Left ventricle myocardium inferior (tissue), 1 donor: ENCODE results near the gene SLC5A11. TPM values are rescaled to one million over a fixed set of nuclear protein-coding genes. Genes with fewer than 3 reads are reported as not detected.

Experiments used
- DNase-seq: peaks from one replicate; pipeline ENCODE4 v3.0.0-alpha.2; 2020
- H3K27ac ChIP-seq: fragments of 200-600 bp; replicated peaks from 2 replicates; pipeline ENCODE4 v1.8.0; 2021
- H3K27me3 ChIP-seq: fragments of 200-600 bp; 2 replicates; pipeline ENCODE4 v1.8.0; 2021; ENCODE audit warnings: low read depth
- H3K36me3 ChIP-seq: fragments of 200-600 bp; 2 replicates; pipeline ENCODE4 v1.8.0; 2021
- H3K4me1 ChIP-seq: fragments of 200-600 bp; 2 replicates; pipeline ENCODE4 v1.8.0; 2021
- H3K4me3 ChIP-seq: fragments of 200-600 bp; 2 replicates; pipeline ENCODE4 v1.8.0; 2021; ENCODE audit warnings: mild to moderate bottlenecking, moderate library complexity
- H3K9me3 ChIP-seq: fragments of 200-600 bp; replicated peaks from 2 replicates; pipeline ENCODE4 v1.8.0; 2021
- CTCF ChIP-seq: fragments of 200-600 bp; IDR thresholded peaks from 2 replicates; pipeline ENCODE4 v1.8.0; 2021; ENCODE audit warnings: antibody characterized with exemption, mild to moderate bottlenecking, borderline replicate concordance
- intact Hi-C: fragments of 100-400 bp; cut with micrococcal nuclease; formaldehyde crosslinking; loops from one replicate; pipeline ENCODE4 v1.11.0; 2022
- total RNA-seq: library from RNA; stranded (reverse); fragmentation: NEBNext Ultra II Directional; extraction: Animal tissue kit (Norgen Biotek cat#: 25700); gene quantifications from one replicate; pipeline ENCODE4 v1.2.1, GENCODE V29; 2021
- donor health status: DM: no; HTN: yes; CAD: no; lungs with severe emphysema.

Gene SLC5A11
- total RNA-seq, 1 donor from 2014 or later = 0.14 TPM

GRCh38 chr16:24846548-24847357 is 990 bp downstream of the SLC5A11 start:
- Histone ChIP-seq H3K27ac (no peak overlapping the region), H3K36me3 (no peaks in the 10 kb centered on the region), H3K27me3 (no peaks in the 10 kb centered on the region), H3K9me3 (no peaks in the 10 kb centered on the region), H3K4me3 (no peak overlapping the region), H3K4me1 (no peaks in the 10 kb centered on the region)
- no peak for TF ChIP-seq CTCF
- DNase-seq = no peak
- intact Hi-C loops = no loop called here

GRCh38 chr16:24847358-24847664 is 1.5 kb downstream of the SLC5A11 start:
- no peak for DNase-seq
- H3K9me3 ChIP-seq = no peaks in the 10 kb centered on the region
- H3K27ac ChIP-seq = no peak overlapping the region
- TF ChIP-seq CTCF = no peak
- H3K4me3 ChIP-seq = no peak overlapping the region
- intact Hi-C loops = no loop called here
- no peaks in the 10 kb centered on the region for H3K36me3 ChIP-seq
- no peaks in the 10 kb centered on the region for H3K27me3 ChIP-seq
- H3K4me1 ChIP-seq = no peaks in the 10 kb centered on the region

GRCh38 chr16:24848065-24848464 is 2.3 kb downstream of the SLC5A11 start:
- H3K36me3 ChIP-seq = no peaks in the 10 kb centered on the region
- no peaks in the 10 kb centered on the region for H3K9me3 ChIP-seq
- intact Hi-C loops = no loop called here
- TF ChIP-seq CTCF = no peak
- no peak overlapping the region for H3K4me3 ChIP-seq
- H3K4me1 ChIP-seq = no peaks in the 10 kb centered on the region
- H3K27ac ChIP-seq = no peak overlapping the region
- no peaks in the 10 kb centered on the region for H3K27me3 ChIP-seq
- DNase-seq = no peak

- Histone ChIP-seq H3K9me3 (no peaks in the 10 kb centered on the region), H3K36me3 (no peaks in the 10 kb centered on the region), H3K4me1 (peaks cover 10% of the 10 kb centered on the region), H3K27ac (no peak overlapping the region), H3K27me3 (no peaks in the 10 kb centered on the region), H3K4me3 (no peak overlapping the region)
- DNase-seq = no peak
- intact Hi-C loops = no loop called here
- TF ChIP-seq CTCF = no peak
Observed at GRCh38 chr16:24849641-24850040, 3.9 kb downstream of the SLC5A11 start.

GRCh38 chr16:24850289-24850938 is 4.7 kb downstream of the SLC5A11 start:
- TF ChIP-seq CTCF = no peak
- H3K4me3 ChIP-seq = no peak overlapping the region
- H3K27ac ChIP-seq = no peak overlapping the region
- H3K27me3 ChIP-seq = peaks cover 5% of the 10 kb centered on the region
- no peak for DNase-seq
- intact Hi-C loops = no loop called here
- H3K4me1 ChIP-seq = peaks cover 10% of the 10 kb centered on the region
- no peaks in the 10 kb centered on the region for H3K9me3 ChIP-seq
- no peaks in the 10 kb centered on the region for H3K36me3 ChIP-seq
